GM12864 (cell line): ENCODE data around the gene RIC1.
"Not testable (repeated sequence)": the region's sequence is repeated elsewhere in the genome, so short reads cannot be mapped to it uniquely, and the experiment has no call there.

Experiments used
- DNase-seq: peaks from one replicate; pipeline ENCODE4 v3.0.0-alpha.2; 2011; ENCODE audit warnings: low read depth
- H3K4me3 ChIP-seq: 2 replicates; pipeline ENCODE4 v1.5.1; 2011; ENCODE audit warnings: mild to moderate bottlenecking, low read depth, low read length, control low read depth
- CTCF ChIP-seq: IDR thresholded peaks from 2 replicates; pipeline ENCODE4 v1.5.1; 2011; ENCODE audit warnings: low read depth, mild to moderate bottlenecking, moderate library complexity, low read length, control low read depth, inconsistent platforms; ENCODE audit errors: missing control alignments

Gene RIC1

GRCh38 chr9:5628530-5629311, at the start of gene RIC1:
Gene RIC1 (plus strand): TSS chr9:5629107. CDS start chr9:5629310, 203 bp downstream.
- no peak for TF ChIP-seq CTCF
- H3K4me3 ChIP-seq: peak within 1 kb of the TSS; percentile 97
- DNase-seq: peak; percentile 73

- no peak overlapping the region for H3K4me3 ChIP-seq
- no peak for DNase-seq
- TF ChIP-seq CTCF: no peak
Observed at GRCh38 chr9:5579881-5580280, 49.0 kb upstream of the RIC1 start.

- DNase-seq: no peak
- TF ChIP-seq CTCF: no peak
- no peak overlapping the region for H3K4me3 ChIP-seq
Observed at GRCh38 chr9:5580650-5581049, 48.3 kb upstream of the RIC1 start.

- not testable (repeated sequence) for DNase-seq, H3K4me3 ChIP-seq
Observed at GRCh38 chr9:5581706-5582105, 47.2 kb upstream of the RIC1 start.

- no peak overlapping the region for H3K4me3 ChIP-seq
- TF ChIP-seq CTCF: no peak
- DNase-seq: peak; percentile 74
Observed at GRCh38 chr9:5582835-5583195, 46.1 kb upstream of the RIC1 start.

GRCh38 chr9:5586391-5586802, 42.5 kb upstream of the RIC1 start:
- peak; percentile 68 for DNase-seq
- no peak overlapping the region for H3K4me3 ChIP-seq
- TF ChIP-seq CTCF: no peak

GRCh38 chr9:5587024-5587423, 41.9 kb upstream of the RIC1 start:
- no peak for TF ChIP-seq CTCF
- H3K4me3 ChIP-seq: no peak overlapping the region
- no peak for DNase-seq
